ENCODE results near the gene RNF14. TPM values are rescaled to one million over a fixed set of nuclear protein-coding genes. Genes with fewer than 3 reads are reported as not detected.

Gene RNF14
- total and polyA plus RNA-seq, 2 donors (not counting 1 experiment from before 2014, with no cell fraction given): 10.5 to 26.6 TPM

DNA sequence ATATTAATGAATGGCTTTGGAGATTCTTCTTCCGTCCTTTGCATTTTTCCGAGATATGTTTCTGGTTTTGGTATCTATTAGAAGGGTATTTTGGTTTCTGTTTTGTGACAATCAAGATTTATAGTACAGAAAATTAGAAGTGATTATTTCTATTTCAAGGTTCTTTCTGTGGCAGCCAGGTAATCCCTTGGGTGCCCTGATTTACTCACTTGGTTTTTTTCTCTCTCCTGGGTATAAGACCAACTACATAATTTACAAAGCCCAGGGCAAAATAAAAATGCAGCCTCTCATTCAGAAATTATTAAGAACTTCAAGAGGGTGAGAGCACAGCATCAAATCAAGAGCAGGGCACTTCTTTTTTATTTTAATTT is 2.0 kb upstream of the RNF14 start:
- CTCF ChIA-PET: interaction anchor here (1.4 to 4.8 kb wide), 2 partner anchors 10 to 275 kb away, joined by 3 to 38 read pairs; no protein-coding TSS in a partner anchor
- Mint-ChIP-seq H3K4me1 (peaks cover 40% of the 10 kb centered on the region), H3K9me3 (ENCODE audit: insufficient read depth) (no peaks in the 10 kb centered on the region), H3K4me3 (no peak overlapping the region), H3K27me3 (no peaks in the 10 kb centered on the region), H3K27ac (peak overlapping the region; percentile 46)
- no CpG with 5 or more reads among the region's 2 CpGs for WGBS (ENCODE audit: insufficient coverage)
- H3K4me1 ChIP-seq (ENCODE audit: control insufficient read depth in 2 of 2, insufficient read depth in 2 of 2, low read length in 2 of 2): peaks cover 19 to 34% of the 10 kb centered on the region in 2 donors
- no peaks in the 10 kb centered on the region for H4K20me1 ChIP-seq (ENCODE audit: control insufficient read depth, insufficient read depth, low read length, poor library complexity, severe bottlenecking)
- no peak overlapping the region for H3K4me3 ChIP-seq (ENCODE audit: control extremely low read depth in 1 of 5, extremely low read depth in 1 of 5, insufficient read depth in 1 of 5, low read depth in 2 of 5, low read length in 4 of 5)
- H3K27ac ChIP-seq (ENCODE audit: low read length in 2 of 2): no peak overlapping the region
- no peaks in the 10 kb centered on the region for H3K27me3 ChIP-seq (replicated peaks in 1 of 4; ENCODE audit: control extremely low read depth in 1 of 4, control insufficient read depth in 3 of 4, insufficient read depth in 4 of 4, low read length in 3 of 4)
- no peak overlapping the region for H2AFZ ChIP-seq (ENCODE audit: insufficient read depth, low read depth, low read length, poor library complexity, severe bottlenecking)
- H3K9ac ChIP-seq (ENCODE audit: low read length): no peak overlapping the region
- no peaks in the 10 kb centered on the region for H3K9me3 ChIP-seq (ENCODE audit: control extremely low read depth in 1 of 3, control insufficient read depth in 2 of 3, insufficient read depth in 1 of 3, low read length in 2 of 3)
- H3K36me3 ChIP-seq (replicated peaks in 1 of 2; ENCODE audit: control extremely low read depth in 1 of 2, control insufficient read depth in 1 of 2, extremely low read depth in 1 of 2, insufficient read depth in 2 of 2, low read length in 1 of 2): no peaks in the 10 kb centered on the region
- TF ChIP-seq EZH2 (IDR thresholded peaks at IDR 0.05; ENCODE audit: borderline replicate concordance, insufficient read depth, low read depth, low read length, poor library complexity, severe bottlenecking): no peak
- TF ChIP-seq CTCF (IDR thresholded peaks at IDR 0.05): no peak
- no peak overlapping the region for H3K4me2 ChIP-seq (replicated peaks; ENCODE audit: low read depth, low read length, poor library complexity, severe bottlenecking)
- intact Hi-C loops (cut with micrococcal nuclease): no loop called here
- H3K79me2 ChIP-seq (ENCODE audit: control insufficient read depth, insufficient read depth, low read length): no peaks in the 10 kb centered on the region
- ATAC-seq (ENCODE audit: low read depth) (no peak), DNase-seq (no peak)
- POLR2A ChIA-PET: no interaction called here

All from B cell (primary cell).